ENCODE results near the gene CSRP3.

CSRP3 gene

GRCh38 chr11:19176629-19177186, 25.1 kb downstream of the CSRP3 start:
- Histone ChIP-seq H2AK5ac (ENCODE audit: low read depth, low read length) (no peak overlapping the region), H2AFZ (ENCODE audit: low read length) (no peak overlapping the region), H3K36me3 (replicated peaks in 1 of 2; ENCODE audit: control insufficient read depth in 2 of 2, insufficient read depth in 2 of 2, low read length in 2 of 2) (peaks cover 3 to 48% of the 10 kb centered on the region in 2 donors), H2BK5ac (ENCODE audit: low read length) (no peak overlapping the region), H3K23ac (ENCODE audit: low read depth, low read length, poor library complexity) (no peak overlapping the region), H4K91ac (ENCODE audit: low read depth, low read length, poor library complexity) (no peak overlapping the region), H3K9me3 (replicated peaks in 1 of 2; ENCODE audit: control insufficient read depth in 2 of 2, insufficient read depth in 1 of 2, low read depth in 1 of 2, low read length in 2 of 2) (peaks cover 0 to 13% of the 10 kb centered on the region in 2 donors), H3K9ac (ENCODE audit: low read depth, low read length, poor library complexity) (no peak overlapping the region), H2BK120ac (ENCODE audit: low read depth, low read length) (no peak overlapping the region), H3K4me3 (ENCODE audit: low read length in 2 of 2) (no peak overlapping the region), H3K4me1 (ENCODE audit: control insufficient read depth in 2 of 2, insufficient read depth in 1 of 2, low read depth in 1 of 2, low read length in 2 of 2) (no peaks in the 10 kb centered on the region), H3K27me3 (ENCODE audit: control insufficient read depth in 3 of 3, insufficient read depth in 3 of 3, low read depth in 1 of 3, low read length in 3 of 3) (peaks cover 0 to 34% (median 0%) of the 10 kb centered on the region in 3 experiments), H3K4me2 (ENCODE audit: insufficient read depth, low read length, poor library complexity, severe bottlenecking) (no peak overlapping the region), H4K8ac (ENCODE audit: low read depth, low read length) (no peak overlapping the region), H3K27ac (replicated peaks; ENCODE audit: low read length) (no peak overlapping the region), H3K18ac (ENCODE audit: low read length) (no peak overlapping the region), H3K4ac (ENCODE audit: low read length) (no peak overlapping the region), H3K79me1 (ENCODE audit: low read depth, low read length) (no peaks in the 10 kb centered on the region), H3K14ac (ENCODE audit: low read length) (no peak overlapping the region), H2BK15ac (ENCODE audit: low read length) (no peak overlapping the region), H2BK12ac (ENCODE audit: low read length) (no peak overlapping the region)
- no CpG with 5 or more reads among the region's 2 CpGs for WGBS, 2 donors (ENCODE audit: extremely low coverage in 2 of 2, insufficient read length in 2 of 2, insufficient replicate concordance in 1 of 2)
- no peak for DNase-seq (ENCODE audit: low spot score)

DNA sequence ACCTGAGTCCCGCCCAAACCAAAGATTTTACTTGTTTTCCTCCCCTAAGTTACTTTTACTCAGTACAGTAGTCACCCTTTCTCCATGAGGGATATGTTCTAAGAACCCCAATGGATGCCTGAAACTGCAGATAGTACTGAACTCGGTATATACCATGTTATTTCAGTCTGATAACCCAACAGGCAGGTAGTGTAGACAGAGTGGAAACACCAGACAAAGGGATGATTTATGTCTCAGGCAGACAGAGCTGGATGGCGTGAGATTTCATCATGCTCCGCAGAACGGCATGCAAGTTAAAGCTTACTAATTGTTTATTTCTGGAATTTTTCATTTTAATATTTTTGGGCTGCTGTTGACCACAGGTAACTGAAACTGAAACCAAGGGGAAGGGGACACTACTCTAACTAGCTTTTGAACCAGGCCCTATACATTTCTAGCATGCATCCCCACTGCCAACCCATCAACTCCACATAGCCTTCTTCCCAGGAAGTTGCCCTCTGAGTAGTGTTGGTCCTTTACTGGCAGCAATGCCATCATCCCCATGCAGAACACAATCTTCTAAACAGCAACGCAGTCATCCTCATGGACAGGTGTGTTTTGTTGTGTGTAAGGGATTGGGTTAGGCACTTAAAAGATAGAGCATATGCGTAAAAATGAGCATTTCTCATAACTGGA, 27.7 kb downstream of the CSRP3 start:
- peaks cover 0 to 12% (median 0%) of the 10 kb centered on the region in 3 experiments for H3K27me3 ChIP-seq (ENCODE audit: control insufficient read depth in 3 of 3, insufficient read depth in 3 of 3, low read depth in 1 of 3, low read length in 3 of 3)
- no peak overlapping the region for H2BK12ac ChIP-seq (ENCODE audit: low read length)
- H3K23ac ChIP-seq (ENCODE audit: low read depth, low read length, poor library complexity): no peak overlapping the region
- H2AFZ ChIP-seq (ENCODE audit: low read length): no peak overlapping the region
- no CpG with 5 or more reads among the region's 7 CpGs for WGBS, 2 donors (ENCODE audit: extremely low coverage in 2 of 2, insufficient read length in 2 of 2, insufficient replicate concordance in 1 of 2)
- H4K91ac ChIP-seq (ENCODE audit: low read depth, low read length, poor library complexity): no peak overlapping the region
- no peak overlapping the region for H3K9ac ChIP-seq (ENCODE audit: low read depth, low read length, poor library complexity)
- no peak overlapping the region for H3K4me3 ChIP-seq (ENCODE audit: low read length in 2 of 2)
- no peak overlapping the region for H4K8ac ChIP-seq (ENCODE audit: low read depth, low read length)
- no peak overlapping the region for H3K27ac ChIP-seq (replicated peaks; ENCODE audit: low read length)
- no peak overlapping the region for H2BK120ac ChIP-seq (ENCODE audit: low read depth, low read length)
- no peak overlapping the region for H3K4ac ChIP-seq (ENCODE audit: low read length)
- no peak overlapping the region for H2AK5ac ChIP-seq (ENCODE audit: low read depth, low read length)
- no peak overlapping the region for H2BK5ac ChIP-seq (ENCODE audit: low read length)
- no peak for DNase-seq (ENCODE audit: low spot score)
- no peak overlapping the region for H3K18ac ChIP-seq (ENCODE audit: low read length)
- no peak overlapping the region for H3K14ac ChIP-seq (ENCODE audit: low read length)
- H3K79me1 ChIP-seq (ENCODE audit: low read depth, low read length): no peaks in the 10 kb centered on the region
- H3K4me2 ChIP-seq (ENCODE audit: insufficient read depth, low read length, poor library complexity, severe bottlenecking): no peak overlapping the region
- no peak overlapping the region for H2BK15ac ChIP-seq (ENCODE audit: low read length)
- H3K4me1 ChIP-seq (ENCODE audit: control insufficient read depth in 2 of 2, insufficient read depth in 1 of 2, low read depth in 1 of 2, low read length in 2 of 2): no peaks in the 10 kb centered on the region
- H3K9me3 ChIP-seq (replicated peaks in 1 of 2; ENCODE audit: control insufficient read depth in 2 of 2, insufficient read depth in 1 of 2, low read depth in 1 of 2, low read length in 2 of 2): peaks cover 0 to 5% of the 10 kb centered on the region in 2 donors
- H3K36me3 ChIP-seq (replicated peaks in 1 of 2; ENCODE audit: control insufficient read depth in 2 of 2, insufficient read depth in 2 of 2, low read length in 2 of 2): peaks cover 3 to 55% of the 10 kb centered on the region in 2 donors

- Histone ChIP-seq H3K9me3 (replicated peaks in 1 of 2; ENCODE audit: control insufficient read depth in 2 of 2, insufficient read depth in 1 of 2, low read depth in 1 of 2, low read length in 2 of 2) (peaks cover 0 to 2% of the 10 kb centered on the region in 2 donors), H3K14ac (ENCODE audit: low read length) (no peak overlapping the region), H2BK15ac (ENCODE audit: low read length) (no peak overlapping the region), H3K18ac (ENCODE audit: low read length) (no peak overlapping the region), H4K91ac (ENCODE audit: low read depth, low read length, poor library complexity) (no peak overlapping the region), H3K36me3 (replicated peaks in 1 of 2; ENCODE audit: control insufficient read depth in 2 of 2, insufficient read depth in 2 of 2, low read length in 2 of 2) (peaks cover 3 to 64% of the 10 kb centered on the region in 2 donors), H3K4me2 (ENCODE audit: insufficient read depth, low read length, poor library complexity, severe bottlenecking) (no peak overlapping the region), H3K9ac (ENCODE audit: low read depth, low read length, poor library complexity) (no peak overlapping the region), H2AK5ac (ENCODE audit: low read depth, low read length) (no peak overlapping the region), H2BK12ac (ENCODE audit: low read length) (no peak overlapping the region), H3K4me1 (ENCODE audit: control insufficient read depth in 2 of 2, insufficient read depth in 1 of 2, low read depth in 1 of 2, low read length in 2 of 2) (no peaks in the 10 kb centered on the region), H3K4ac (ENCODE audit: low read length) (no peak overlapping the region), H3K79me1 (ENCODE audit: low read depth, low read length) (no peaks in the 10 kb centered on the region), H4K8ac (ENCODE audit: low read depth, low read length) (no peak overlapping the region), H3K27me3 (ENCODE audit: control insufficient read depth in 3 of 3, insufficient read depth in 3 of 3, low read depth in 1 of 3, low read length in 3 of 3) (peaks cover 0 to 5% (median 0%) of the 10 kb centered on the region in 3 experiments), H3K27ac (replicated peaks; ENCODE audit: low read length) (no peak overlapping the region), H3K4me3 (ENCODE audit: low read length in 2 of 2) (no peak overlapping the region), H3K23ac (ENCODE audit: low read depth, low read length, poor library complexity) (no peak overlapping the region), H2AFZ (ENCODE audit: low read length) (no peak overlapping the region), H2BK120ac (ENCODE audit: low read depth, low read length) (no peak overlapping the region), H2BK5ac (ENCODE audit: low read length) (no peak overlapping the region)
- DNase-seq (ENCODE audit: low spot score): no peak
- WGBS, 2 donors (ENCODE audit: extremely low coverage in 2 of 2, insufficient read length in 2 of 2, insufficient replicate concordance in 1 of 2): no CpG with 5 or more reads among the region's 9 CpGs
Measured at GRCh38 chr11:19173004-19173689, 28.6 kb downstream of the CSRP3 start.

DNA sequence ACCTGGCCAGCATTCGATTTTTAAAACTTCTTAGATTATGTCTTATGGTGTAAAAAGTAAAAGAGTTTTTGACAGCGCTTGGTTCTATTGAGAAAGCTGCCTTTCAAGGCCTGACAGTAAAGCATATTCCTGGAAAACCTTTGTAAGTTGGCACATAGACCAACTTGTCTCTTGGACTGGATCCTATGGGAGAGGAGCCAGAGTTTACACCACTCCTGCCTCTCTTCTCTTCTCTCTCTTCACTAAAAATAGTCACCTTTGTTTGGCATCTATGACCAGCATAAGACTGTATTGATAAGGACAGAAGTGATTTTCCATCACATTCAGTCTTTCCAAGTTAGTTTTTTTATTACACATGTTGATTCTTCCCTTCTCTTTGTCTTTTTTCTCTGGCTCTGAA, 33.7 kb downstream of the CSRP3 start:
- Histone ChIP-seq H2BK5ac (ENCODE audit: low read length) (no peak overlapping the region), H3K23ac (ENCODE audit: low read depth, low read length, poor library complexity) (no peak overlapping the region), H3K9ac (ENCODE audit: low read depth, low read length, poor library complexity) (no peak overlapping the region), H4K91ac (ENCODE audit: low read depth, low read length, poor library complexity) (no peak overlapping the region), H3K4me1 (ENCODE audit: control insufficient read depth in 2 of 2, insufficient read depth in 1 of 2, low read depth in 1 of 2, low read length in 2 of 2) (no peaks in the 10 kb centered on the region), H2AK5ac (ENCODE audit: low read depth, low read length) (no peak overlapping the region), H3K27me3 (ENCODE audit: control insufficient read depth in 3 of 3, insufficient read depth in 3 of 3, low read depth in 1 of 3, low read length in 3 of 3) (no peaks in the 10 kb centered on the region), H2BK120ac (ENCODE audit: low read depth, low read length) (no peak overlapping the region), H2BK12ac (ENCODE audit: low read length) (no peak overlapping the region), H2AFZ (ENCODE audit: low read length) (no peak overlapping the region), H3K79me1 (ENCODE audit: low read depth, low read length) (no peaks in the 10 kb centered on the region), H3K9me3 (replicated peaks in 1 of 2; ENCODE audit: control insufficient read depth in 2 of 2, insufficient read depth in 1 of 2, low read depth in 1 of 2, low read length in 2 of 2) (peaks cover 0 to 2% of the 10 kb centered on the region in 2 donors), H3K36me3 (replicated peaks in 1 of 2; ENCODE audit: control insufficient read depth in 2 of 2, insufficient read depth in 2 of 2, low read length in 2 of 2) (peaks cover 7 to 77% of the 10 kb centered on the region in 2 donors), H3K27ac (replicated peaks; ENCODE audit: low read length) (no peak overlapping the region), H4K8ac (ENCODE audit: low read depth, low read length) (no peak overlapping the region), H3K4me3 (ENCODE audit: low read length in 2 of 2) (no peak overlapping the region), H2BK15ac (ENCODE audit: low read length) (no peak overlapping the region), H3K18ac (ENCODE audit: low read length) (no peak overlapping the region), H3K14ac (ENCODE audit: low read length) (no peak overlapping the region), H3K4me2 (ENCODE audit: insufficient read depth, low read length, poor library complexity, severe bottlenecking) (no peak overlapping the region), H3K4ac (ENCODE audit: low read length) (no peak overlapping the region)
- DNase-seq (ENCODE audit: low spot score): no peak
- no CpG with 5 or more reads among the region's 2 CpGs for WGBS, 2 donors (ENCODE audit: extremely low coverage in 2 of 2, insufficient read length in 2 of 2, insufficient replicate concordance in 1 of 2)

All from neuronal stem cell (in vitro differentiated cells).